ENCODE data around the gene SPP1. TPM values are rescaled to one million over a fixed set of nuclear protein-coding genes. Genes with fewer than 3 reads are reported as not detected.

The SPP1 gene
- total and polyA plus RNA-seq, 10 of the 15 experiments (the other 5 are each of a cell fraction or from before 2014, with no cell fraction given): 0.05 to 1.1 (median 0.39) TPM; not detected in 6

DNA sequence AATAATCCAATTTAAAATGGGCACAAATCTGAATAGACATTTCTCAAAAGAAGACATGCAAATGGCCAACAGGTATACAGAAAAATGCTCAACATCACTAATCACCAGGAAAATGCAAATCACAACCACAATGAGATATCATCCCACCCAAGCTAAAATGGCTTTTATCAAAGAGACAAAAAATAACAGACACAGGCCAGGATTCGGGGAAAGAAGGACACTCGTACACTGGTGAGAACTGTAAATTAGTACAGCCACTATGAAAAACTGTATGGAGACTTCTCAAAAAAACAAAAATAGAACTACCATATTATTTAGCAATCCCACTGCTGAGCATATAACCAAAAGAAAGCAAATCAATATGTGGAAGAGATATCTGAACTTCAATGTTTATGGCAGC is 8.5 kb downstream of the SPP1 start (continued):
- TF ChIP-seq, protein P1, sequence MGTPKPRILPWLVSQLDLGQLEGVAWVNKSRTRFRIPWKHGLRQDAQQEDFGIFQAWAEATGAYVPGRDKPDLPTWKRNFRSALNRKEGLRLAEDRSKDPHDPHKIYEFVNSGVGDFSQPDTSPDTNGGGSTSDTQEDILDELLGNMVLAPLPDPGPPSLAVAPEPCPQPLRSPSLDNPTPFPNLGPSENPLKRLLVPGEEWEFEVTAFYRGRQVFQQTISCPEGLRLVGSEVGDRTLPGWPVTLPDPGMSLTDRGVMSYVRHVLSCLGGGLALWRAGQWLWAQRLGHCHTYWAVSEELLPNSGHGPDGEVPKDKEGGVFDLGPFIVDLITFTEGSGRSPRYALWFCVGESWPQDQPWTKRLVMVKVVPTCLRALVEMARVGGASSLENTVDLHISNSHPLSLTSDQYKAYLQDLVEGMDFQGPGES (IDR thresholded peaks at IDR 0.05): no peak
- TF ChIP-seq RAD51 (IDR thresholded peaks at IDR 0.05) (no peak), SMARCA5 (IDR thresholded peaks at IDR 0.05) (no peak)

- Histone ChIP-seq H3K27me3 (replicated peaks in 1 of 2; ENCODE audit: control insufficient read depth in 2 of 2, insufficient read depth in 2 of 2, low read length in 1 of 2) (no peaks in the 10 kb centered on the region; a peak in 1 of 4 replicates), H2AFZ (ENCODE audit: control insufficient read depth, low read depth, low read length) (no peak overlapping the region), H3K79me2 (ENCODE audit: control insufficient read depth, insufficient read depth, low read length) (no peaks in the 10 kb centered on the region), H3K4me3 (no peak overlapping the region), H3K9me3 (replicated peaks; ENCODE audit: control insufficient read depth, insufficient read depth, low read length) (no peaks in the 10 kb centered on the region), H3K36me3 (ENCODE audit: control insufficient read depth in 2 of 2, insufficient read depth in 2 of 2, low read length in 1 of 2) (no peaks in the 10 kb centered on the region), H3K4me2 (ENCODE audit: control insufficient read depth, insufficient read depth) (no peak overlapping the region), H4K20me1 (ENCODE audit: control insufficient read depth, insufficient read depth) (no peaks in the 10 kb centered on the region), H3K4me1 (ENCODE audit: control insufficient read depth, insufficient read depth, low read length) (no peaks in the 10 kb centered on the region), H3K9ac (ENCODE audit: control insufficient read depth, insufficient read depth, low read length) (no peak overlapping the region), H3K27ac (ENCODE audit: control insufficient read depth, insufficient read depth) (no peak overlapping the region)
- in situ Hi-C loops (cut with MboI) (no loop called here), intact Hi-C loops (cut with micrococcal nuclease; ENCODE audit: unreplicated experiment) (no loop called here)
- DNase-seq (ENCODE audit: low read depth, low spot score) (no peak), ATAC-seq (peak; percentile 98), FAIRE-seq (no peak)
- POLR2A ChIA-PET: no interaction called here
- SMC1A ChIA-PET (ENCODE audit: uncharacterized antibody, unreplicated experiment): interaction anchor here (0.6 to 1.8 kb wide), 6 partner anchors 11 to 229 kb away, joined by 3 to 6 read pairs (median 4); no protein-coding TSS in a partner anchor
- TF ChIP-seq, protein P2, sequence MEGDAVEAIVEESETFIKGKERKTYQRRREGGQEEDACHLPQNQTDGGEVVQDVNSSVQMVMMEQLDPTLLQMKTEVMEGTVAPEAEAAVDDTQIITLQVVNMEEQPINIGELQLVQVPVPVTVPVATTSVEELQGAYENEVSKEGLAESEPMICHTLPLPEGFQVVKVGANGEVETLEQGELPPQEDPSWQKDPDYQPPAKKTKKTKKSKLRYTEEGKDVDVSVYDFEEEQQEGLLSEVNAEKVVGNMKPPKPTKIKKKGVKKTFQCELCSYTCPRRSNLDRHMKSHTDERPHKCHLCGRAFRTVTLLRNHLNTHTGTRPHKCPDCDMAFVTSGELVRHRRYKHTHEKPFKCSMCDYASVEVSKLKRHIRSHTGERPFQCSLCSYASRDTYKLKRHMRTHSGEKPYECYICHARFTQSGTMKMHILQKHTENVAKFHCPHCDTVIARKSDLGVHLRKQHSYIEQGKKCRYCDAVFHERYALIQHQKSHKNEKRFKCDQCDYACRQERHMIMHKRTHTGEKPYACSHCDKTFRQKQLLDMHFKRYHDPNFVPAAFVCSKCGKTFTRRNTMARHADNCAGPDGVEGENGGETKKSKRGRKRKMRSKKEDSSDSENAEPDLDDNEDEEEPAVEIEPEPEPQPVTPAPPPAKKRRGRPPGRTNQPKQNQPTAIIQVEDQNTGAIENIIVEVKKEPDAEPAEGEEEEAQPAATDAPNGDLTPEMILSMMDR (IDR thresholded peaks at IDR 0.05 in 2 of 3, conservative IDR thresholded peaks at IDR 0.05 in 1 of 3; ENCODE audit: control insufficient read depth in 2 of 3, extremely low read depth in 1 of 3, insufficient read depth in 1 of 3, low read depth in 3 of 3, low read length in 3 of 3): peak; percentile 59 to 80 (median 63)
- TF ChIP-seq RAD21 (IDR thresholded peaks at IDR 0.05; ENCODE audit: insufficient read depth, low read depth, low read length): peak; percentile 14; the same call in 1 of the 2 replicates
- TF ChIP-seq SIN3A (IDR thresholded peaks at IDR 0.05; ENCODE audit: low read depth, low read length): no peak
- WGBS (ENCODE audit: insufficient coverage, insufficient replicate concordance, low lambda C conversion rate, missing lambda C conversion rate): 7% methylated on average over 1 of the region's 1 CpG
- RAD21 ChIA-PET (ENCODE audit: unreplicated experiment): interaction anchor here (1.1 to 1.5 kb wide), 2 partner anchors 48 to 133 kb away, joined by 3 to 7 read pairs; no protein-coding TSS in a partner anchor
- BruUV-seq (replicated peaks): no TSS peak
- CTCF ChIA-PET: interaction anchor here (0.6 to 2.2 kb wide), 12 partner anchors 8 to 223 kb away, joined by 3 to 10 read pairs (median 4); no protein-coding TSS in a partner anchor
These were observed 9.8 kb downstream of the SPP1 start for GRCh38 chr4:87985097-87985886.

Measured in GM12878 (cell line).